Left cardiac atrium (tissue), 4 donors: Measurements from ENCODE around the gene FOXP3. TPM values are rescaled to one million over a fixed set of nuclear protein-coding genes. Genes with fewer than 3 reads are reported as not detected.

Source experiments
- ATAC-seq, 2 donors: fragments of 200-7000 bp; cut with Tn5 transposase; one replicate each; pipeline ENCODE4 v1.9.1; 2020; ENCODE audit warnings: mild to moderate bottlenecking in 2 of 2, moderate library complexity in 2 of 2
- DNase-seq: peaks from one replicate; pipeline ENCODE4 v3.0.0-alpha.2; 2020
- intact Hi-C, 2 donors: fragments of 100-400 bp; cut with DNase I; formaldehyde crosslinking; loops; one replicate each; pipeline versions ENCODE4 v1.14.1 to v1.15.1; 2022 to 2023
- total RNA-seq, 2 donors: library from RNA; stranded (reverse); fragmentation: NEBNext Ultra II Directional; extraction: Animal tissue kit (Norgen Biotek cat#: 25700); gene quantifications; one replicate each; pipeline ENCODE4 v1.2.1, GENCODE V29; 2021
- donor health status: DM: no; HTN: yes; CAD: no.
- donor health status: DM: no; HTN: yes; CAD: no; lungs with severe emphysema.
- donor health status: DM: yes; HTN: yes; CAD: no.
- donor health status: Dilated cardiomyopathy.

FOXP3 gene
- total RNA-seq, 2 donors from 2014 or later = not detected

DNA sequence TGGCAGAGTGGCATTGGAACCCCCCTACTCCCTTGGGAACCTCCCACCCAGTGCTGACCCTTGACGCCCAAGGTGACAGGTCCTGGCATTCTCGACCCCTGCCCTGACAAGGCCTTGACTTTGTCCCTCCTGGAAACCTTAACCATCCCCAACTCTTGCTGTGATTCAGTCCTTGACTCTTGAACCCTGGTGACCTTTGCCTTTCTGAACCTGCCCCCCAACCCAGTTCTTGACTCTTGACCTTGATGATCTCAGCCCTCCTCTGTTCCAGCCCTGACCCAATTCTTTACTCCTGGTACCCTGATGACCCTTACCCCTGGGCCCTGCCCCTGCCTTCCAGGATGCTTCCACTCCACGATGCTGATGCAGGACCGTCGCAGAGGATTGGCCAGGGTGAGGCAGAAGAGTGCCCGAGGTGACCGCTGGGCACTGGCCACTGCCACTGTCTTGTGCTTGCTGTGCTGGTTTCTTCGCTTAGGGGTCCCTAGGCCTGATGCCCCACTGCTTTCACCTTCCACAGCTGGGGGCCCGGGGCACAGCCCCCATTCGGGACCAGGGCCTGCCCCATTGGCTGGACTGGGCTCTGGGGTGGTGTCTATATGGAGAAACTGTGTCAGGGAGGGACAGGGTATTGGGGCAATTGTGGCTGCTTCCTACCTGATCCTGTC, 33.0 kb downstream of the FOXP3 start:
- ATAC-seq (no peak), DNase-seq (no peak)
- intact Hi-C loops = no loop called here

DNA sequence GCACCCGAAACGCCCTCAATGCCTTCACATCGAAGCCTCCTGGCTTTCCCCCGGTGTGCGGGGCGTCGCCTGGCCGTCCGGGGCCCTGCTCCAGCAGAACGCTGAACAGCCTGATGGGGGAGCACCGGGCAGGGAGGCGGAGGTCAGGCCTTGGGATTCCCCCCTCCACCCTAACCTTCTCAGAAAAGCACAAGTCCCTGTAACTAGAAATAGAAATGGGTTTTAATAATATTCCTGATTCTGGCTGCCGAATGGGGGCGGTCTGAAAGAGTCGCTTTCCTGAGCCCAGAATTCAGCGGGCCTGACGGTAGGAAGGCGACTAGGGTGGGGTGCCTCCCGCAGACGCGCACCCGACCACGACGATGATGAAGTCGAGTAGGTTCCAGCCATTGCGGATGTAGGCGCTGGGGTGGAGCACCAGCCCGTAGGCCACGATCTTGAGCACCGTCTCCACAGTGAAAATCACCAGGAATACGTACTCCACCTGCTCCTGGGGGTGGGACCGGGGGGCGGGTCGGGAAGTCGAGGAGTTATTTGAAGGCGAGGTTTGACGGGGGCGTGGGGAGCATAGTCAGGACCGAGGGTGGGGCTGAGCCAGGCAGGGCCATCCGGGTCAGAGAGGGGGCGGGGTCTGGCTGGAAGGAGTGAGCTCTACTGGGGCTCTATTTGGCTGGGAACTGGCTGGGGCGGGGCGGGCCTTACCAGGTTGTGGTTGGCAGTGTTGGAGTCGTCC, 33.8 kb downstream of the FOXP3 start:
- peak; percentile 64 to 87 for ATAC-seq

DNA sequence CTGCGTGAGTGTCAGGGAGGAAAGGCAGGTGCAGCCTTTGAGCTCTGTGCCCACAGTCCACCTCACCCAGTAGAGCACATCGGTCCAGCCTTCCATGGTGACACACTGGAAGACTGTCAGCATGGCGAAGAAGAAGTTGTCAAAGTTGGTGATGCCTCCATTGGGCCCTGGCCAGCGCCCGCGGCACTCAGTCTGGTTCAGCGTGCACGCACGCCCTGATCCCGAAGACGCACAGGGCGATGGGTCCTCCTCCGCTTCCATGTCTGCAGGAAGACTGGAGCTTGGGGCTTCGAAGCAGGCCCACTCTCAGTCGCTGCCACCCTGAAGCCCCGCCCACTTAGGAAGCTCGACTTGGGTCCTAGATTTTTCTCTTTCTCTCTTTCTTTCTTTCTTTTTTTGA, 36.3 kb downstream of the FOXP3 start:
- no peak for ATAC-seq
- no peak for DNase-seq
- intact Hi-C loops = no loop called here

More for the DNA sequence above, 33.8 kb downstream of the FOXP3 start:
- intact Hi-C loops = no loop called here
- peak; percentile 86 for DNase-seq

DNA sequence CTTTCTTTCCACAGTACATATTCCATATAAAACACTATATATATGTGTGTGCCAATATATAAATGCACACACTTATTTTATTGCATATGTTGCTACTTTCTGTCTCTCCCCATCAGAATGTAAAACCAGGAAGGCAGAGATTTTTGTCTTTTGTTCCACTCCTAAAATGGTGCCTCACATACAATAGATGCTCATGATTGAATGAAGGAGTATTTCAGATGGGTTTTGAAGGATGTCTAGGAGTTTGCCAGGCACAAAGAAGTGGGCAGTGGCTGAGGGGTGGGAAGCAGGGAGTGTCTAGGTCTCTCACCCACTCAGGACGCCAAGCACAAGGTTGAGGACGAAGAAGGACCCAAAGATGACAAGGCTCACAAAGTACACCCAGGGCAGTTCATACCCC, 36.8 kb downstream of the FOXP3 start:
- DNase-seq = no peak
- intact Hi-C loops = no loop called here
- no peak for ATAC-seq

DNA sequence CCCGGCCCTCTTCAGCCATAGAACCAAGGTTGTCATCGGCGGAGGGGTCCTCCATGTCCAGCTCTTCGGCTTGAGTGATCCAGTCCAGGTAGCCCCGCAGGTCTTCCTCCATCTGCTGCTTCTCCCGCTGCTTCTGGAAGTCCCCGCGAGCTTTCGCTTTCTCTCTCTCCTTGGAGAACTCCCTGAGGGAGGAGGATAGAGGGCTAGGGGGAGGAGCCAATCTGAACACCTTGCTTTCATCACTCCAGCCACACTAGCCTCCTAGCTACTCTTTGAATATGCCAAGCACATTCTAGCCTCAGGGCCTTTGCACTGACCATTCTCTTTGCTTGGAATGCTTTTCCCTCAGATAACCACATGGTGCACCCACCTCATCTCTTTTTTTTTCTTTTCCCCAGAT, 37.6 kb downstream of the FOXP3 start:
- ATAC-seq = no peak
- intact Hi-C loops = no loop called here

DNA sequence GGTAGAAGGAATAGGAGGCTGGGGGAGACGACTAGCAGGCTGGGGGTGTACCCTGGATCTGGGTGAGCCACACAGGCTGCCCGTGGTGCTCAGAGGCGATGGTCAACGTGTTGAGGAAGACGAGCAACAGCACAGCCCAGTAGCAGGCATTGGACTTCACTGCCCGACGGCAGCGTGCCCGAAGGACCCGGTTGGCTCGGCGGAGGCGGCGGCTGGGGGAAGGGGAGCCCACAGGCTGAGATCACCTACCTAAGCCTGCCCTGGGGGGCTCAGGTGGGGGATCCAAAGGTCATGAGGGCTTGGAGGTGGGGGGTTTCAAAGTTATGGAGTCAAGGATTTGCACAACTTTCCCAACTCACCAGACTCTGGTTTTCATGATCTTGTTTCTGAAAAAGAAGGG, 38.7 kb downstream of the FOXP3 start:
- DNase-seq = no peak
- intact Hi-C loops = no loop called here

More for the DNA sequence above, 37.6 kb downstream of the FOXP3 start:
- DNase-seq = no peak

DNA sequence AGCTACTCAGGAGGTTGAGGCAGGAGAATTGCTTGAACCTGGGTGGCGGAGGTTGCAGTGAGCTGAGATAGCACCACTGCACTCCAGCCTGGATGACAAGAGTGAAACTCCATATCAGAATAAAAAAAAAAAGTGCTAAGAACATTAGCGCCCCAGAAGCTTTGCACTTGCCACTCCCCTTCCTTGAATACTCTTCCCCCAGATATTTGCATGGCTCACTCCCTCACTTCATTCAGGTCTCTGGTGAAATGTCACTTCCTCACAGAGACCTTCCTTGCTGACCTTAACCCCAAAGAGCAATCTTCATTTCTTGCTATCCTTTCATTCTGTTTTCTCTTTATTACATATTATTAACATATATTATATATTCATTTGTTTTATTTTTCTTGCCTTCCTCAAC, 42.6 kb downstream of the FOXP3 start:
- no peak for ATAC-seq

More for the DNA sequence above, 38.7 kb downstream of the FOXP3 start:
- ATAC-seq = no peak

DNA sequence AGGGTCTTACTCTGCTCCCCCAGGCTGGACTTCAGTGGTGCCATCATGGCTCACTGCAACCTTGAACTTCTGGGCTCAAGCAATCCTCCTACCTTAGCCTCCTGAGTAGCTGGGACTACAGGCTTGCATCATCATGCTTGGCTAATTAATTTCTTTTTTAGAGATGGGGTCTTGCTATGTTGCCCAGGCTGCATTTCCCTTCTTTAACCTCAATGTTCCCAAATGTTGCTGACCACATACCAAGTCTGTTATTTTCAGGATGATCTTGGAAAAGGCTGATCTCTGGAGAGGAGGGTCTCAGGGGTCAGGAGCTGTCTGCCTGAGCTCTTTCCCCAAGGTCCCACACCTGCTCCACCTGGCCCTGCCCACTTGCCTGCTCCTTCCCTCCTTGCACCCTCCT, 44.4 kb downstream of the FOXP3 start:
- intact Hi-C loops = no loop called here
- no peak for ATAC-seq
- DNase-seq = no peak

More for the DNA sequence above, 42.6 kb downstream of the FOXP3 start:
- no peak for DNase-seq
- intact Hi-C loops = no loop called here

DNA sequence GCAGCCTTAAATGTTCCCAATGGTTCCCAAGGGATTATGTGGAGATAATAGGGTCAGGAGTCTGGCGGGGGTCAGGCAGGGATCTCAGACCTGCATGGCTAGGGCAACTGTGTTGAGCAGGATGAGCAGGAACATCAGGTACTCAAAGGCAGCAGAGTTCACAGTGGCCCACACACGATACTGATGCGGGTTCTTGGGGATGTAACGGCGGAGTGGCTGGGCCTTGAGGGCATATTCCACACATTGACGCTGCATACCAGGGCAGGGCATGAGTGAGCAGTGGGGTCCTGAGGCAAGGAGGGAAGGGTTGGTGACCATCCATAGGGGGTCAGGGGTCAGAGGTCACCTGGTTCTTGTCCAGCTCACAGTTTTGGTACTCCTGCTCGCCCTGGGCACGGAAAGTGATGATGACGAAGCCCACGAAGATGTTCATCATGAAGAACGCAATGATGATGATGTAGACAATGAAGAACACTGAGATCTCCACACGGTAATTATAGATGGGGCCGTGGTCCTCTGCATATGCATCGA, 49.4 kb downstream of the FOXP3 start:
- ATAC-seq = no peak
- DNase-seq = no peak
- intact Hi-C loops = no loop called here

DNA sequence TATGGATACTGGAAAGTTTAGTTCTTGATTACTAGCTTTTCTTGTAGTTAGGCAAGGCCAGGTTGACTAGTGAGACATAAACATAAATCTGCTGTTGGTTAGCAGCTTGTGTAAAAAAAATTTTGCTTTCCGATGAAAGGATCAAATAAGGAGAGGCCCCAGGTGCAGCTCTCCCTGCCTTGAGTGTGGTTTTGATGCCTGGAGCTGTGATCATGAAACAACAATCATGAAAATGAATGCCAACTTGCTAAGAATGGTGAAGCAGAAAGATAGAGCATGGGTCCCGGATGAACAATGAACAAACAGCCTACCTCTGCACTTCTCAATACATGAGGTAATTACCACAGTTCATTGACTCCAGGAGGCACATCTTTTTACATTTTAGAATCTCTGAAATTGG, 50.1 kb downstream of the FOXP3 start:
- intact Hi-C loops = no loop called here
- ATAC-seq = no peak
- DNase-seq = no peak

DNA sequence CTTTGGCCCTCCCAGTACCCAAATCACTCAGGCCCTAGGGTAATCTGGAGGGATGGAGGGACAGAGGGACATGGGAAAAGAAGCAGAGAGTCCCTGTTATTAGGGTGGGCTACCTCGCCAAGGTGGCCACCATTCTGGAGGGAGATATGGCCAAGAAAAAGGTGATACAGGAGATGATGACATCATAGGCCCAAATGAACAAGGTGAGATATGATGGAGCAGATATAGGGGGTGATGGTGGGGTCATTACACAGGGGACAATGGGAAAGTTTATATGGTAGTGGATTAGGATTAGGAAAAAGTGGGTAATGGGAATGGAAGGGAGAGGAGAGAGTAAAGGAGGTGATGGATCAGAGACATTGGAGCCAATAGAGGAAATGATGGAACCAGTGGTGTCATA, 51.6 kb downstream of the FOXP3 start:
- DNase-seq = no peak
- intact Hi-C loops = no loop called here
- no peak for ATAC-seq

DNA sequence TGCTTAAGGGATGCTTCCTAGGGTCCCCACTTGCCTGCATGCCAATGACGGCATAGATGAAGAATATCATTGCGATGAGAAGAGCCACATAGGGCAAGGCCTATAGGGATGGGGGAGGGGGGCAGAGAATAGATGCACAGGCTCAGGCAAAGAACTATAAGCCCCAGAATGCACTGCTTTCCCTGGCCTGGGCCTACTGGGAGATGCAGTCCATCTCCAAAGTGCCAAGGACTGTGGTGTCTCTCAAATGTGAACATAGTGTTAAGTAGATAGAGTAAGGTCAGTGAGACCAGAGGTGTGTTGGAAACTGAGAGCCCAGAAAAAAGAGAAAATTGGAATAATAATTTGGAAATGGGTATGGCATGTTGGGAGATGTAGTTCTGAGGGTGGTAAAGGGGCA, 52.3 kb downstream of the FOXP3 start:
- DNase-seq = no peak
- intact Hi-C loops = no loop called here
- no peak for ATAC-seq

DNA sequence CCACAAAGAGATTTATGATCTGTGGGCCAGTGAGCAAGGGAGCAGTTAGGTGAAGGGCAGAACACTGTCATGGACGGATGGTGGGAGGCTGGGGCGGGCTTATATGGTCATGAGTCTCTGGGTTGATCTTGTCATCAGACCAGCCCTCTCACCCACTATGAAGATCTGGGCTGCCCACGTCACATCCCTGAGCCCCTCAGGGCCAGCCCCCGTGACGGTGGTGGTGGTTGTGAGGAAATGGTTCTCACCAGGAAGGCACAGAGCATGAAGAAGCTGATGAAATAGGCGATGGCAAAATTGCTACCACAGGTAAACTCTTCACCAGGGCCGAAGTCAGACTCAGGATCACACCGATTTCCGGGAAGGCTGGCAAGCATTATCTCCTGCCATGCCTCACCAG, 53.4 kb downstream of the FOXP3 start:
- DNase-seq = no peak
- intact Hi-C loops = no loop called here
- no peak for ATAC-seq

DNA sequence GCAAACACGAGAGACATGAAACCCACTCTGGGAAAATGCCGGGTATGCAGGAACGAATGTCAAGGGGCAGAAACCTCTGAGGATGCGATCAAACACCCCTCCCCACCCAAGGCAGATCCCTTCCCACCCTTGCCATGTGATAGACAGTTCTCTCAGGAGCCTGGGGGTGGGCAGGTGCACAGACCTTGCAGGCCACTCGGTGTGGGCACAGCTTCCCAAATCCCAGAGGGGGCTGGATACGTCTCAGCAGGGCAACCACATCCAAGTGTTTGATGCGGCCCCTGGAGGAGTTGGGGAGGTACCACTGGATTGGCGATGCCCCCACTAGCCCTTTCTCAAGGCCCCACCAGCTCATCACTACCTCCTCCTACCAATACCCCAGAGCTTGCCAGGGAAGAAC, 54.1 kb downstream of the FOXP3 start:
- ATAC-seq (no peak), DNase-seq (no peak)
- intact Hi-C loops = no loop called here

DNA sequence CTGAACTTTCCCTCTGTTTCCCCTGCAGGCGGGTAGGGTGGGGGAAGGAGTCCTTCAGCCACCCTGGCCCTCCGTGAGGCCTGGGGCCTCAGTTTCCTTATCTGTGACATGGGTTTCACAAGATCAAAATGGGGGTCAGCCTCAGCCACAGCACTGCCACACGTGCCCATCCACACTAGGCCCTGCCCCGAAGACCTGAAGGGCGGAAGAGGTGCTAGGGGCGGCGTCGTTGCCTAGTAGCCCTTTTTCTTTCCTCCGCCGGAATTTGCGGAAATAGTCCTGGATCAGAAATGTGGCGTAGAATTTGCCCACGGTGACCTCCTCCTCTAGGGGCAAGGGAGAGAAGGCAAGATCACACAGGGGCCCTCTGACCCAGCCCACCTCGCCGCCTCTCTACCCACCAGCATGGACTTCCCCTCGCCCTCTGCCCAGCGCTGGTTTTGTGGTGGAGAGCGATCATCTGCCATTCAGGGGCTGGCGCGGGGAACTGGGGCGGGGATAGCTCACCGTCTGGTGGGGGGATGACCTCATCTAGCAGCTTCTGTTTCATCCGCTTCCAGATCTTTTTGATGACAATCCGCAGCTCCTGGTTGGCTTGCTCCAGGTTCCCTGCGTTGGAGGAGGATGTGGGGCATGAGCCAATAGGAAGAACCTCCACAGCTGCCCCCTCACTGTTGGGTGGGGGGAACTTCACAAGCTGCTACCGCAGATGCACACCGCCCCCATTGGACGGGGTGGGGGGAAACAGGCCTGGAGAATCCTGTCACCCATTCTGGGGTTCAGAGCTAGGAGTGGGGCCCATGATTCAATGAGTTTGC, 54.9 kb downstream of the FOXP3 start:
- ATAC-seq (no peak), DNase-seq (no peak)
- intact Hi-C loops = no loop called here

DNA sequence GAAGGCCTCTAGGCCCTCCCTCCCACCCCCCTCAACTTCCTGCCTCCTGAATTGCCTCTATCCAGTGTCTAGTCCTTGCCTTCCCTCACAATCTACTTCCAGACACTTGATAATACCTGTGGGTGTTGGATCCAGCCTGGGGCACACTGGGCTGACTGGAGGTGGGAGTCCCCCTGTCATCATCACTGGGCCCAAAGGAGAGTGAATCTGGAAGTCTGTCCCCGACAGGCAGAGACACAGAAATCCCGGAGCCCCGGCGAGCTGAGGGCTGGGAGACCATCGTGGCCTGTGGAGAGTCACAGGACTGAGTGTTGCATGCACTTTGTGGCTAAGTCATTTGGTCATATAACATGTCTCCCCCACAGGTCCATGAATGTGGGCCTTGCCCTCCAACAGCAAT, 56.1 kb downstream of the FOXP3 start:
- DNase-seq (no peak), ATAC-seq (no peak)
- intact Hi-C loops = no loop called here

DNA sequence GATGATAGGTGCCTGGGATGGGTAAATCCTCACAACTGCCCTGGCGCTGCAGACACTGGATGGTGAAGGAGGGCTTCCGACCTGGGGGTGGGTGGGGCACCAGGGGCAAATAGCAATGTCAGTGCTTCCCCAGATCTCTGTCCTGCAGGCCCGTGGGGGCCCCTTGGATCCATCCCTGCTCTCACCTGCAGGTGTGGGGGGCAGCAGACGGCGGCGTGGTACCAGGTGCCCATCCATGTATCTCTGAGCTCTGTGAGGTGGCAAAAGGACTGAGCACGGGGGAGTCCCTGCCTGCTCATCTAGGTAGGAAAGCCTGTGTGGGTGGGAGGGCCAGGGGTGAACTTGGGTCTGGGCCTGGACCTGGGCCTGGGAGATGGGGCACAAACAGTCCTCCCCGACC, 58.0 kb downstream of the FOXP3 start:
- intact Hi-C loops = no loop called here
- ATAC-seq = no peak

DNA sequence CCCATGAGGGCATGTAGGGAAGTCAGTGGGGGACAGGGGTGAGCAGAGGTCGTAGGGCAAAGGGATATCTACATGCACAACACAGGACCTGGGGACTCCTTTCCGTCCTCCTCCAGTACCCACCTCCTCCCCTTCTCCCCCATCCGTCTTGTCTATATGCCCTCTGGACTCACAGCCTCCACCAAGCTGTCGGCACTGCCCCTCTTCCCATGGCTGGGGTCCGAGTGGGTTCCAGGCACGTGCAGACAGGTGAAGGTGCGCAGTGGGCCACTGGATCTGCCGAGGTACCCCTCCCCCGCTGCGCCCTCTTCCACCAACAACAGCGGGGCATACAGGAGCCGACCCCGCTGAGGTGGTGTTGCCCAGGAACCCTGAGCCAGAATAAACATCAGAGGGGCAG, 59.1 kb downstream of the FOXP3 start:
- no peak for ATAC-seq

More for the DNA sequence above, 58.0 kb downstream of the FOXP3 start:
- DNase-seq = no peak

DNA sequence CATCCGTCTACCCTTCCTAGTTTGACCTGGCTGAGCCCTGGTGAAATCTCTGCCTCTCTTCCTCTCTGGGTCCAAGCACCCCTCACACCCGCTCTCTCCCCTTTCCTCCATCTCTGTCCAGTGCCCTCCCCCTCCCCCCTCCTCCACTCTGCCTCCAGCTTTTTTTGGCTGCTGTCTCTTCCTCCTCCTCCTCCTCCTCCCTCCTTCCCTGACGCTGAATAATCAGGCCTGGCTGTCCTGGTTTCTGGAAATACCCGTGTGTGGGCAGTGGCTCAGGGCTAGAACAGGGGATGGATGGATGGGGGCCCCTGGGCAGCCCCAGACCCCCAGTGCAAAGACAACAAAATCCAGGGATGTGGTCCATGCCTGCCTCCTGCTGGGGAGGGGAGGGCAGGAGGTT, 59.8 kb downstream of the FOXP3 start:
- intact Hi-C loops = no loop called here
- ATAC-seq = no peak
- no peak for DNase-seq

More for the DNA sequence above, 59.1 kb downstream of the FOXP3 start:
- DNase-seq = no peak
- intact Hi-C loops = no loop called here

DNA sequence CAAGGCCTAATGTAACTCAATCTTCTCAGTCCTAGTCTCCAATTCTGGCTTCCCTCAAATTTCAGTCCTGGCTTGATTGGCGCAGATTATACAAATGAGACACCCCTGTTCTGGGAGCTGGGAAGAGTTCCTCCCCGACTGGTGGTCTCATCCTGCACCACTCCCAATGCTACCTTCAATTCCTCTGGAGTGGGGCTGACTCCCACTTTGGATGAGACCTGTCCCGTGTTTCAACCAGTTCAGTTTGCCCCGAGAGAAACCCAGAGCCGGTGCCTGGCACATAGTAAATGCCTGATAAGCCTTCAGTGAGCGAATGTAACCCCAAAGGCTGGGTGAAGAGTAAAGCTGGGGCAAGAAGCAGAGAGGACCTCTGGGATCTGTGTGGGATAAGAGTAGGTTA, 60.5 kb downstream of the FOXP3 start:
- ATAC-seq = no peak
- intact Hi-C loops = no loop called here
- no peak for DNase-seq
